Jurkat, Clone E6-1 (cell line): ENCODE results near the gene FOXN3.

ENCODE experiments used
- DNase-seq: peaks from one replicate; pipeline ENCODE4 v3.0.0-alpha.2; 2011; ENCODE audit warnings: low read depth, low spot score
- H3K4me3 ChIP-seq: 2 replicates; pipeline ENCODE4 v1.5.1; 2011; ENCODE audit warnings: mild to moderate bottlenecking, low read length, control low read depth, moderate library complexity

The FOXN3 gene

DNA sequence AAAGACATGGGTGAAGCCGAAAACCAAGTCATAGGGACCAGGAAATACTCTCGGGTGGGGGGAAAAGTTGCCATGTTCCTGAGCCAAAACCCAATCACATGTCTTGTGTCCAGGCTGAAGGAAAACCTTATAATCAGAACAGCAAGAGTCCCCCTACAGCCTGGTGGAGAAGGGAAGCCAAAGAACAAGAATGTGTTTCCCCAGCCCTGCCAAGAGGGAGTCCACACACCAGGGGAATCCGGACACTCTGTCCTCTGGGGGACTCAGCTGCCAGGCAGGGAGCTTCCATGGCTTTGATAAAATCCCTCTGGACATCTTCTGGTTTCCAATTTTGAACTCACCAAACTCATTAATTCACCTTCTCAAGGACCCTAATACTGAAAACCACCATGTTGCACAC, 273.0 kb downstream of the FOXN3 start:
- no peak overlapping the region for H3K4me3 ChIP-seq
- DNase-seq = no peak

DNA sequence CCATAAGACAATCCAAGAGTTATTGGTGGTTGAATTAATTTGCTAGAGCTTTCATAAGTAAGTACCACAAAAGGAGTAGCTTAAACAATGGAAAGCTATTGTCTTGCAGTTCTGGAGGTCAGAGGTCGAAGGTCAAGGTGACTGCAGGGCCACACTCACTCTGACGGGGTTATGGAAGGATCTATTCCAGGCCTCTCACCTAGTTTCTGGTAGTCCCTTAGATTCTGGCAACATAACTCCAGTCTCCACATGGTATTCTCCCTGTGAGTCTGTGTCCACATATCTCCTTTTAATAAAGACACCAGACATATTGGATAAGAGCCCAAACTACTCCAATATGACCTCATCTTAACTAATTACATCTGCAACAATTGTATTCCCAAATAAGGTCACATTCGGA, 273.4 kb downstream of the FOXN3 start:
- no peak for DNase-seq
- H3K4me3 ChIP-seq = no peak overlapping the region

DNA sequence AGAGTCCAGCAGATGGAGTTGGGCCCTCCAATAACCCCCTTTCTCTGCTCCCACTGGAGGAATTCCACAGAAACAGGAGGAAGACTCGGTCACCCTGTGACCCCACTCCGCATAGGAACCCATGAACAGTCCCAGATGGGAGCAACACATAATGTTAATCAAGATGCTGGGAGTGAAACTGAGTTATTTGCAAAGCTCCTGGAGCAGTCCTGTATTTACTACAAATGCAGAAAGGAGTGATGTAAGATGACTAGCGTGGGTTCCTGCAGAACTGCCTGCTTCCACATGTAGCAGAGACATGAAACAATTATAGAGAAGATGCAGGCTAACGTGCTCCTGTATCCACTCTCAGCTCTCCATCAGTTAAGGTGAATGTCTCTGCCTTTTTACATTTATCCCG, 274.7 kb downstream of the FOXN3 start:
- no peak for DNase-seq
- no peak overlapping the region for H3K4me3 ChIP-seq

DNA sequence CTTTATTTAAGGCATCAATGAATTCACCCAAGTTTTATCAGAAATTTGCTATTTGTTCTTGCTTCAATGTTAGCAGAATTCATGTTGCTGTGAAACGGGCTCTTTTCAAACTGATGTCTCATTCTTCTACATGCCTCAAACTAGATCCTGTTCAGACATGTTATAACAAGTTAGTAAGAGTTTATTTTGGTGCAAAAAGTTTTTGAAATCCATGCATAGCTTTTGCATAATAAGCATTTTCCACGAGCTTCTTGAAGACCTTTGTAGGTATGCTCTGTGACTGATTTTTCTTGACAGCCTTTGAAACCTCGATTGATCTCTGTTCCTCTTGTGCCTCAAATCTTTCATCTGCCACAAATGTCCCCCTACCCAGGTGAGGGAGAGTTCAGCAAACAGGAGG, 275.2 kb downstream of the FOXN3 start:
- DNase-seq = no peak
- no peak overlapping the region for H3K4me3 ChIP-seq

DNA sequence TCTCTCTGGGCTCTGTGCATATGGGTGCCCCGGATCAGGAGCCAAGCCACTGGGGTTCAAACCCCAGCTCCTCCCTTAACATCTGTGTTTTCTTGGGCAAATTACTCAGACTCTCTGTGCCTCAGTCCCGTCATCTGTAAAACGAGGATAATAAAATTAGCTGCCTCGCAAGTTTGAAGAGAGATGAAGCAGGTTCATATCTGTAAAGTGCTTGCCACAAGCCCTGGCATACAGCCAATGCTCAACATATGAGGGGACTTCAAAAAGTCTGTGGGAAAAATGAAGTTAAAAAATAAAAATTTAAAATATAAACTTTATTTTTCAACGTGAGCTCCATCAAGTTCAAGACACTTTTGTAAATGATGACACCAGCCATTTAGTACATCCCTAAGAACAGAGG, 276.7 kb downstream of the FOXN3 start:
- peak; percentile 53 for DNase-seq
- no peak overlapping the region for H3K4me3 ChIP-seq

DNA sequence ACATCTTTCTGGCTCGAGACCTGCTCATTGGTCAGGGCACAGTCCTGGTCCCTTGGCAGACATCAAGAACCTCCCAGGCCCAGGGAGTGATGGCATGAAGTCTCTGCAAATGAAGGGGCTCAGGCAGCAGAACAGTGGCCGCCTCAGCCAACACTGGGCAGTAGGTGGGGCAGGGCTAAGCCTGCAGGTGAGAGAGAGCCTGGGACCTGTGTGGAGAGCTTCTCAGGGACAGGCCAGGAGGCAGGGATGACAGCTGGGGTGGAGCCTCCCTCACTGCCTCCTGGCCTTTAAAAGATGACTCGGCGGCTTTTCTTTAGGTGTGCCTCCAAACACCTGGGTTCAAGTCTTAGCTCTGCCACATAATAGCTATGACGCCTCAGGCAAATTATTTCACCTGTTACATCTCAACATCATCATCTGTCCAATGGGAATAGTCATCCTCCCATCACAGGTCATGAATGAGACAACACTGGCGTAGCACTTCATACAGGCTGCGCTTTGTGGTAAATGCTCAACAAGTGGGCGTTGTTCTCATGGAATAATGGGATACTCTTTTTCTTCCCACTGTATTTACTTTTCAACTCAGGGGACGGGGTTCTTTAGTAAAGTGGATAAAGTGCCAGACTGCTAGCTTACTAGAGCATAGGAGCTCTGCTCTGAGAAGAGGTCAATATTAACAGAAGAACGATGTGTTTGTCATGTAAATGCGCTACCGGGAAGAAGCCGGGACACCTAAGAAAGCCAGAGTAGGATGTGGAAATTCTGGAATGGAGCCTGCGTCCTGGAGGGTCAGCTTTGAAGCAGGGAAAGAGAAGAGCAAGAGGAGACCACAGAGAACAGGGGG, 277.4 kb downstream of the FOXN3 start:
- H3K4me3 ChIP-seq = no peak overlapping the region
- no peak for DNase-seq

DNA sequence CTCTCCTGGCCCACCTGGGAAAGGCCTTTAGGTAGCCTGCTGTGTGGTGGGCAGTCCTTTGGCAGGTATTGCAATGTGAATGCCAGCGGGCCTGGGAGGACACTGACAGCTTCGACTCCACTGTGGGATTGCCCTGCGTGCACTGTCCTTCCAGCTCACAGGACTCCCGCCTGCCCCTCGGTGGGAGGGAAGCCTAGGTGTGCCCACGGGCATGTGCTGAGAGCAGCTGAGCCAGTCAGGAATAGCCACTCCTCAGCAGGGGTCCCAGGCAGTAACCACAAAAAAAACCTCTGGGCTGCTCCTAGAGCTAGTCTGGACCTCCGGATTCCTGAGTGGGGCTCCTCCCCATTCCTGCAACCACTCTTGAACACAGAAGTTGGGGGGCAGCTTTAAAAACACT, 278.2 kb downstream of the FOXN3 start:
- H3K4me3 ChIP-seq = no peak overlapping the region
- DNase-seq = no peak

DNA sequence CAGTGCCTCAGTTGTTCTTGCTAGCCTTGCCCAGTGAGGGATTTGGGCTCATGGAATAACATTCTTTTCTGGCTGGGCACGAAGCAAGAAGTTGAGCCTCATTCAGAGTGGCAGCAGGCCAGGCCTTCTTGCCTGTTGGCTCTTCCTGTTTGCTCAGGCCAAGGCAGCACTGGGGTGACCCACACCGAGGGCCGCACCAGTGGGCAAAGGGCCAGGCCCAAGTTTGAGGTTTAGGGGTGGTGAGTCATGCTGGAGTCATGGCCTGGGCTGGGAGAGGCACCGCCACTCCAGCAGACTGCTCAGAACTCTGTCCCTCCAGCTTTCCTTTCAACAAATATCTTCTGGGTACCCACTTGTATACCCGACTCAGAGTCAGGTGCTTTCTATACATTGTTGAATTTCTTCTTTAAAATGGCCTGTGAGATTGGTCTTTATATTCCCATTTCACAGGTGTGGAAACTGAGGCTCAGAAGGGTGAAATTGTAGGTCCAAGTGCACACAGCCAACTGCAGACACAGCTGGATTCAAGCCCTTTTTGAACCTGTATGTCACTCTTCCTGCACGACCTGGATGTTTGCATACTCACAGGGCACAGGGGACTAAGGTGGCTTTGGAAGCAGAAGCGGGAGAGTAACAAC, 279.4 kb downstream of the FOXN3 start:
- DNase-seq = no peak
- no peak overlapping the region for H3K4me3 ChIP-seq

DNA sequence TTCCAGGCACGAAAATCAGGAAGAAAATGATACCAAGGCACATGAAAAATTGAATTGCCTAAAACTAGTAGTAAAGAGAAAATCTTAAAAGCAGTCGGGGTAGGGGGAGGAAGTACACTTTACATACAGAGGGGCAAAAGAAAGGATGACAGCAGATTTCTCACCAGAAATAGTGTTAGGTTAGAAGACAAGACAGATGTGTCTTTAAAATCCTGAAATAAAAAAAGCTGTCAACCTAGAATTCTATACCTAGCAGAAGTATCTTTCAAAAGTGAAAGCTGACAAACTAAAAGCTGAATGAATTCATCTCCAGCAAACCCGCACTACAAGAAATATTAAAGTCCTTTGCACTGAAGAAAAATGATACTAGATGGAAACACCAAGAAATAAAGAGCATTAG, 280.4 kb downstream of the FOXN3 start:
- no peak overlapping the region for H3K4me3 ChIP-seq
- no peak for DNase-seq

DNA sequence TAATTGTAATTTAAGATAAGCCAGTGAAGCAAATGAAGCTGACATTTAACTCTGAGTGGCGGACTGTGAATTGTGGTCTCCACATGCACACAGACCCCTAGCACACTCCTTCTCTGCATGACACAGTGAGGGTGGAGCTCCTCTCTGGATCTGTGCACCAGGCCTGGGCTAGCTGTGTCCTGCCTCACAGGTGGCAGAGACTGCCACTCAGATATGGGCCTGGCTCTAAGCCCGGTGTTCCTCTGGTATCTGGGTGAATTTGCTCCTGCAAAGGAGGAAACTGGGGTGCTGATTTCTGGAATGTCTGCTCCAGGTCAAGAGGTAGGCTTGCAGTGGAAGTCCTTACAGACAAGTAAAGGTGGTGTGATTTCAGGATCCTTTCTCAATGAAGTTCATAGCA, 282.4 kb downstream of the FOXN3 start:
- no peak for DNase-seq
- H3K4me3 ChIP-seq = no peak overlapping the region

DNA sequence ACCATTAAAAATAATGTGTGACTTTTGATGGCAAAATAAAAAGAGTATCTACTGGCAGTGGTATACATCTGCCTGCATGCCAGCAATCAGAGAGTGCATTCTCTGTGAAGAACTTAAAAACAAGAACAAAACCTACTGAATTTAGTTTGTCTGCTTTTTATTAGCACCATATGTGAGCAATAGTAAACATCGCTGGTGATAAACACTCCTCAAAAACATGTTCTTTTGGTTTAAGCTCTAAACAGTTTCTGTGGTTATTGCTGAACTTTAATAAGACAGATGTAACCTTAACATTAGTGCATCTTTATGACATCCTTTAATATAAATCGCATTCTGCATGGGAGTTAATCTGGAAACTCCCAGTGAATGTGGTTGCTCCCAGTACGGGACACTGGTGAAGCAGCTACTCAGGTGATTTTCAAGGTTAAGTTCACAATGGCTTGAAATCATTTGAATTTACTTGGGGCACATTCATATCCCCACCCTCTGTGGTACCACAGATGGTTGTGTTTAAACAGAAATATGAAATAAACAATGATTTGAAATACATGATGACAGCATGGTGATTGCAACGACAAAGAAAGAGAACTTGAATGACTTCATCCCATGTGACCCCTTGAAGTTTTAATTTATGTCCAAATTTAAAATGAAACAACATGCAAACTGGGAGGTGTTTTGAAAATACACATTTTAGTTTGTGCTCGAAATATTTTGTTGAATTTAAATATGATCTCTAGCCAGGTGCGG, 285.9 kb downstream of the FOXN3 start:
- DNase-seq = no peak
- H3K4me3 ChIP-seq = no peak overlapping the region

DNA sequence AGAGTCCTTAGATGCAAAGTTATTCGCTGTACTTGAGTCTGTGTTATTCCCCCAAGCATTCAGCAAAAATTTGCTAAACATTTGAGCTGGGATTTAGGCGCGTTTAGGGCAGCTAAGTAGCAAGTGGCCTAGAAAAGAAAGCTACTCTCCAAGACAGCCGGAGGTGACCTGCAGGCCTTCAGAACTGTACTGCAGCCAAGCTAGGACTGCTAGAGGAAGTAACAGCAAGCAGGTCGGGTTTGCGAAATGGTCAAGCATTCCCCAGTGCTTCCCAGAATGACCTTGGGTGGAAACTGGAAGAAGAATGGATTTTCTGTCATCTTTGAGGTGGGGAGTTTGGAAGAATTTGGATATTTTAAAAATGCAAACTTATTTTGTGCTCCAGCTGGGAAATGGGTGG, 287.5 kb downstream of the FOXN3 start:
- no peak overlapping the region for H3K4me3 ChIP-seq
- no peak for DNase-seq

DNA sequence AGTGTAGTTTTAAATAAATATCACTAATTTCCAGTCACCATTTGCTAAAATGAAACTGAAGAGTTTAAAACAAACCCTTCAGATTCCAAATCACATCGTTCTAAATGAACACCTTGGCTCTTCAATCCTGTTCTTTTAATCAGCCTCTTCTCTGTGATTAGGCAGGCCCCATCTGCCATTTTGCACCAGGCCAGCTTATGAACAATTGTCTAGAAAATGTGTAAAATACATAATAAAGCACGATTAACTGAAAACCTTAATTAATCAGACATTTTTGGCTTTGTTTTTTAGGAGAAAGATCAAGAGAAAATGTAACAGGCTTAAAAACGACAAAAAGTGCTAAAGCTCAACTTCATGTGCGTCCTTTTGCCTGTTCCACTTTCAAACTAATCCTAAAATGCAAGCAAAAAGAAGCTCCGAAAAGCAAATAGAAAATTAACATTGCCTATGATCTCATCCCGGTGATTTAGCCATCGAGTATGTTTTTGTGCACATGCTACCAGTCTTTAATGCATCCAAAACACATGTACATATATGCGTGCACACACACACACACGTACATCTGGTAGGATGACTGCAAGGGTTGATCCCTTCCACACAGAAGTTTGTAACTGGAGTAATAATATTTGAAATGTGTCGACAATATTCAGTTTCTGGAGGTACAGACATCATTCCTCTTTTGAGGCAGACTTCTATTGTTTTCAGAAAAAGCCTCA, 288.6 kb downstream of the FOXN3 start:
- DNase-seq = no peak

DNA sequence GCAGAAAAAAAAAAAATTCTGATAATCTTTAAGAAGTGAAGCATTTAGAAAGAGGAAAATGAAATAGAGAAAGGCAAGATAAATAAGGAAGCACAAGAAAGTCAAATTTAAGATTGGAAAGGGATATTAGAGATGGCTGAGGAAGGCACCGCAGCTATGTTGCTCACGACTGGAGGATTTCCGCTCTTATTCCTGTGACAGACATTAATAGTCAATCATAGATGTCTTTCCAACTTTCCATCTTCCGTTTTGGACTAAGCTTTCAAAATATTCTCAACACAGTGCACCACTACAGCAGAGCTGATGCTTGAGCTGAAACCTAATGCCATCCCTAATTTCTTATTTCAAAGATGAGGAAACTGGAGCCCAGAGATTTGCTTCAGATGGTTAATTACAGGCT, 290.6 kb downstream of the FOXN3 start:
- no peak overlapping the region for H3K4me3 ChIP-seq
- DNase-seq = no peak

More for the DNA sequence above, 288.6 kb downstream of the FOXN3 start:
- H3K4me3 ChIP-seq = no peak overlapping the region

DNA sequence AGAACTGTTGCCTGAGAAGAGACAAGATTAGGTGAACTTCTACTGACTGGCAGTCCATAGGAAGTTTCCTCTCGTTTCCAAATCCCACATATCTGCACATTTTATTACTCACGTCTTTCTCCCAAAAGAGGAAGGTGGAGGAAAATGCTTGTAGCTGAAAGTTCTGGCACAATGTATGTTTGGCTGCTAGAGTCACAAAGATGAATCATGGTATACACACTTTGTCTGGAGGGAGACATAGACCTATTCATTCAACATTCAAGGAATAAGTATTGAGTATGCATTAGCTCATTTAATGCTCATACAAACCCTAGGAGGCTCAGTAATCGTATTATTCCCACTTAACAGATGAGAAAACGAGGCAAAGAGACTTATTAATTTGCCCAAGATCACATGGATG, 291.8 kb downstream of the FOXN3 start:
- DNase-seq = no peak
- no peak overlapping the region for H3K4me3 ChIP-seq

DNA sequence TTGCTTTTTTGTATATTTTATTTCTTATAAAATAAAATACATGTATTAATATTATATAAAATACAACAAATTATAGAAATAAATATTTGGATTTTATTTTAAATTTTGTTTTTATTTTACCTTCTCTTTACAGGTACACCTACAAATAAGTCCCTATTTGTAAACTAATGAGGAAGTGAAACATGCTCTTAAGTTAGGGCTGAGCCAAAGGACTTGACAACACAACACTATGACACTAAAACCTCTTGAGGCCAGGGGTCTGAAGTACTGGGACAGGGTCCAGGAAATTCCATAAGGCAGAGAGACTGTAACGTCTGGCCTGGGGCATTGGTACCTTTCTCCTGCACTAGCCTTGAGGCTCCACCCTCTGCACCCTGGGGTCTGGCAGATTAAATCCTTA, 293.2 kb downstream of the FOXN3 start:
- no peak overlapping the region for H3K4me3 ChIP-seq
- no peak for DNase-seq

DNA sequence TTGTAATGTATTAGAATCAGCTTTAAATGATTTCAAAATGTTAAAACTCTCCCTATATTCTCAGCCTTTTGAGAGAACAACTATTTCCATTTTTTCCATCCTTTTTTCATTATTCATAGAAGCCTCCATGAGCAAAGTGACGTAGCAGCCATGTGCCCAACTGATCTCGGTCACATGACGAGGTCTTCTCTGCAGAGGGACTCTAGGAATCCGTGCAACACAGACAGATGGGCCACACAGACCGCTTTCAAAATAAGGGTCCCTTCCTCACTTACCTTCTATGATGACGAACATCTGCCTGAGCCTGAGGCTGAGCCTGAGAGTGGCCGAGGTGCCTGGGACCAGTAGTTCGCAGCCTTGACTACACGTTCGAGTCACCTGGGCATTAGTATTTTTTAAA, 293.8 kb downstream of the FOXN3 start:
- no peak for DNase-seq
- H3K4me3 ChIP-seq = no peak overlapping the region

DNA sequence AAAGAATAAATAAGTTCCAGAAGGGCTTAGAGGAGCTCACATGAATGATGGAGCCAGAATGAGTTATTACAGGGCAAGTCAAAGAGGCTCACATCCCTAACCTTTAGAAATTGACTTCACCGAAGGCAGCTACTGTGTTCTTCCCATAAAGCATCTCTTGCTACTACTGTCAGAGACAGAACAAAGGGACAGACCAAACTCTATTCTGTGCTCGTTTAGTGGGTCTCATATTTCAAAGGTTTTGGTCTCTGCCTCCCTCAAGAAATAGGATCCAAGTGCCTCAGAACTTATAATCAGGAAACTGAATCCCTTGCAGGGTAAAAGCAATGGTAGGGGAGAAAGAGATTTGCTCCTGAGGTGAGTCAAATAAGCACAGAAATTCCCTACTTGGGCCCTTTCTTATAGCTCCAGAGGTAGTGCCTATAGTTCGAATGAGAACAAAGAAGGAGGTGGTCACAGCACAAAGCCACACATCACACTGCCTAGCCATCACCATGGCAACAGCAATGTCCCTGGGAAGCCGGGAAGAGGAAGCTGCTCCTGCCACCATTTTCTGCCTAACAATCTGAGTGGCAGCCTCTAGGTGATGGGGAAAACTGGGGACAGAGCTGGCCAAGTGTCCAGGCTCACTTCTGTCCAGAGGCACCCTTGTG, 294.9 kb downstream of the FOXN3 start:
- H3K4me3 ChIP-seq = no peak overlapping the region
- DNase-seq = peak; percentile 14

DNA sequence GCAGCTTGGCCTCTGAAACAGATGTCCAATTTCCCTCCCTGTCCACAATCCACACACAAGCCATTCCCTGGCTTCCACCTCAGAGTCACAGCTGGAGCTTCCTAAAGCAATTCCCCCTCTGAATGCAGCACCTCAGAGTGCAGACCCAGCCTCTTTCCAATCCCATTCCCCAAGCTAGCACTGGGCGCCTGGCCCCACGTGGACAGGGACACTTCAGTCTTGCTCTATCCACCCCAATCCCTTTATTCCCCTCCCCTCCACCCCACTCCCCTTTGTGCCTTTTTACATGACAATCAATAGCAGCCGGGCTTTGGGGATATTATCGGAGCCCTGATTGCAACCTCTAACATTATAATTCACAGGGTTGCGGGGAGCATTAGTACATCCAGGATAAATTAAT, 300.0 kb downstream of the FOXN3 start:
- no peak for DNase-seq

More for the DNA sequence above, 300.0 kb downstream of the FOXN3 start:
- no peak overlapping the region for H3K4me3 ChIP-seq
